GM10248 (cell line): ENCODE results near the gene SLC30A2.

ENCODE experiments used
- CTCF ChIA-PET: fragments of 300-600 bp; sonication (Branson Sonifier 250); formaldehyde crosslinking; extraction: SDS; loops from one replicate; lab custom pipeline; 2021; ENCODE audit warnings: antibody characterized with exemption; lab: Yijun Ruan, JAX
- POLR2A ChIA-PET: fragments of 350-650 bp; sonication (Branson Sonifier 250); formaldehyde crosslinking; extraction: SDS; loops from one replicate; lab custom pipeline; 2020; ENCODE audit warnings: antibody characterized with exemption; lab: Yijun Ruan, JAX
- DNase-seq: peaks from one replicate; pipeline ENCODE4 v3.0.0; 2012; ENCODE audit errors: extremely low spot score
- CTCF ChIP-seq: IDR thresholded peaks from 2 replicates; pipeline ENCODE4 v1.5.1; 2012; ENCODE audit warnings: mild to moderate bottlenecking, low read depth; ENCODE audit errors: extremely low read depth, missing control alignments, control extremely low read depth

SLC30A2 gene

GRCh38 chr1:26044414-26044813 is 1.5 kb downstream of the SLC30A2 start:
- CTCF ChIA-PET: interaction anchor here (1.0 to 2.7 kb wide), 6 partner anchors 10 to 373 kb away, joined by 3 to 26 read pairs (median 4); no protein-coding TSS in a partner anchor
- TF ChIP-seq CTCF: no peak
- DNase-seq: no peak
- POLR2A ChIA-PET: no interaction called here

GRCh38 chr1:26043765-26044164 is 2.2 kb downstream of the SLC30A2 start:
- no peak for TF ChIP-seq CTCF
- ChIA-PET POLR2A (no interaction called here), CTCF (interaction anchor here (1.0 to 2.7 kb wide), 5 partner anchors 9 to 373 kb away, joined by 3 to 26 read pairs (median 4); no protein-coding TSS in a partner anchor)
- DNase-seq: no peak

GRCh38 chr1:26041978-26042377 is 3.9 kb downstream of the SLC30A2 start:
- DNase-seq: no peak
- CTCF ChIA-PET: interaction anchor here (1.0 to 1.6 kb wide), 5 partner anchors 12 to 128 kb away, joined by 3 to 4 read pairs (median 3); partner anchors contain the start of gene ZNF593
- TF ChIP-seq CTCF: no peak
- POLR2A ChIA-PET: no interaction called here

GRCh38 chr1:26041401-26041800 is 4.5 kb downstream of the SLC30A2 start:
- no peak for DNase-seq
- POLR2A ChIA-PET: no interaction called here
- CTCF ChIA-PET: interaction anchor here (1.0 to 1.6 kb wide), 4 partner anchors 11 to 128 kb away, joined by 3 to 4 read pairs (median 4); partner anchors contain the start of gene ZNF593
- TF ChIP-seq CTCF: no peak

GRCh38 chr1:26038904-26039303 is 7.0 kb downstream of the SLC30A2 start:
- no peak for TF ChIP-seq CTCF
- CTCF ChIA-PET: interaction anchor here (1.2 to 1.5 kb wide), 3 partner anchors 131 to 195 kb away, joined by 3 read pairs; partner anchors contain the start of genes CEP85 and ZNF593

GRCh38 chr1:26038477-26038876 is 7.4 kb downstream of the SLC30A2 start:
- ChIA-PET CTCF (interaction anchor here (0.9 to 1.5 kb wide), 3 partner anchors 10 to 195 kb away, joined by 3 read pairs; partner anchors contain the start of genes CEP85 and ZNF593), POLR2A (no interaction called here)
- TF ChIP-seq CTCF: no peak
- no peak for DNase-seq

More at GRCh38 chr1:26038904-26039303, 7.0 kb downstream of the SLC30A2 start:
- no peak for DNase-seq
- POLR2A ChIA-PET: no interaction called here
